Esophagus muscularis mucosa (tissue), 4 donors: ENCODE measurements around the gene PRTN3. TPM values are rescaled to one million over a fixed set of nuclear protein-coding genes. Genes with fewer than 3 reads are reported as not detected.
"Not testable (repeated sequence)": the region's sequence is repeated elsewhere in the genome, so short reads cannot be mapped to it uniquely, and the experiment has no call there.

Experiments used
- DNase-seq: peaks from one replicate; pipeline ENCODE4 v3.0.0-alpha.2; 2017; ENCODE audit errors: extremely low spot score
- H3K27ac ChIP-seq, 4 donors: fragments of 200-600 bp; sonication (generic); replicated peaks in 1 of 4; 1 replicate in 3 of 4; 2 replicates in 1 of 4; pipeline ENCODE4 v1.5.1; 2016 to 2019; ENCODE audit warnings: mild to moderate bottlenecking in 1 of 4
- H3K27me3 ChIP-seq, 4 donors: fragments of 200-600 bp; sonication (generic); one replicate each; pipeline versions ENCODE4 v1.5.1 to v1.6.0; 2016 to 2019
- H3K36me3 ChIP-seq, 4 donors: fragments of 200-600 bp; sonication (generic); one replicate each; pipeline ENCODE4 v1.5.1; 2016 to 2019
- H3K4me1 ChIP-seq, 4 donors: fragments of 200-600 bp; sonication (generic); one replicate each; pipeline ENCODE4 v1.5.1; 2016 to 2019
- H3K4me3 ChIP-seq, 4 donors: fragments of 200-600 bp; sonication (generic); 1 replicate in 2 of 4; 2 replicates in 2 of 4; pipeline ENCODE4 v1.5.1; 2016 to 2019; ENCODE audit warnings: mild to moderate bottlenecking in 4 of 4, moderate library complexity in 1 of 4
- H3K9me3 ChIP-seq, 4 donors: fragments of 200-600 bp; sonication (generic); 1 replicate in 3 of 4; 2 replicates in 1 of 4; pipeline ENCODE4 v1.5.1; 2016 to 2019
- CTCF ChIP-seq, 3 experiments: fragments of 200-600 bp in 2 of 3; fragments of 450-650 bp in 1 of 3; sonication (generic) in 2 of 3; IDR thresholded peaks; one replicate each; pipeline ENCODE4 v1.5.1; 2017 to 2019; ENCODE audit warnings: antibody characterized with exemption in 3 of 3, mild to moderate bottlenecking in 2 of 3, moderate library complexity in 1 of 3
- EP300 ChIP-seq: sonication (generic); formaldehyde crosslinking; IDR thresholded peaks from one replicate; pipeline ENCODE4 v1.6.1; 2017; ENCODE audit warnings: antibody characterized with exemption
- POLR2A ChIP-seq: fragments of 450-650 bp; IDR thresholded peaks from one replicate; pipeline ENCODE4 v1.6.1; 2017; ENCODE audit warnings: antibody characterized with exemption, moderate library complexity, mild to moderate bottlenecking, low read depth
- POLR2AphosphoS5 ChIP-seq, 2 donors: sonication (generic); formaldehyde crosslinking; IDR thresholded peaks; one replicate each; pipeline ENCODE4 v1.6.1; 2017; ENCODE audit warnings: antibody characterized with exemption in 2 of 2
- WGBS: methylation state at CpG from one replicate; pipeline ENCODE4 v1.1.5; 2018; 5-methylcytosine and 5-hydroxymethylcytosine counted together
- intact Hi-C: fragments of 100-400 bp; cut with DNase I; formaldehyde crosslinking; loops from one replicate; pipeline ENCODE4 v1.15.1; 2023
- total RNA-seq, 4 donors: library from RNA; depleted of rRNA; stranded (reverse); fragments of >200 nt; gene quantifications; one replicate each; pipeline versions ENCODE4 v1.1.0 to v1.2.1, GENCODE V29; 2016

PRTN3 gene
- total RNA-seq, 4 donors from 2014 or later: 1.2 TPM; not detected in 3

GRCh38 chr19:829129-829758 is 11.6 kb upstream of the PRTN3 start:
- TF ChIP-seq POLR2A: no peak
- TF ChIP-seq CTCF (IDR thresholded peaks at IDR 0.05): no peak
- no peak for TF ChIP-seq EP300
- no peak for TF ChIP-seq POLR2AphosphoS5 (IDR thresholded peaks at IDR 0.05)
- Histone ChIP-seq H3K4me3 (no peak overlapping the region), H3K4me1 (no peaks in the 10 kb centered on the region), H3K27me3 (peaks cover 0 to 67% (median 3%) of the 10 kb centered on the region in 4 donors), H3K9me3 (no peaks in the 10 kb centered on the region), H3K36me3 (no peaks in the 10 kb centered on the region), H3K27ac (no peak overlapping the region)
- no peak for DNase-seq
- WGBS: 78% methylated on average over 17 of the region's 18 CpGs
- intact Hi-C loops: no loop called here

- Histone ChIP-seq H3K9me3 (no peaks in the 10 kb centered on the region), H3K4me1 (no peaks in the 10 kb centered on the region), H3K27ac (no peak overlapping the region), H3K4me3 (no peak overlapping the region), H3K36me3 (no peaks in the 10 kb centered on the region), H3K27me3 (peaks cover 0 to 76% (median 3%) of the 10 kb centered on the region in 4 donors)
- no peak for DNase-seq
- 62% methylated on average over 37 of the region's 38 CpGs for WGBS
- intact Hi-C loops: no loop called here
- no peak for TF ChIP-seq CTCF (IDR thresholded peaks at IDR 0.05)
- no peak for TF ChIP-seq POLR2A
- TF ChIP-seq POLR2AphosphoS5 (IDR thresholded peaks at IDR 0.05): no peak
- no peak for TF ChIP-seq EP300
Observed at GRCh38 chr19:831407-832369, 9.1 kb upstream of the PRTN3 start.

GRCh38 chr19:834216-834615 is 6.6 kb upstream of the PRTN3 start:
- intact Hi-C loops: no loop called here
- peaks cover 0 to 79% (median 3%) of the 10 kb centered on the region in 4 donors for H3K27me3 ChIP-seq

GRCh38 chr19:835210-835810 is 5.5 kb upstream of the PRTN3 start:
- WGBS: 36% methylated on average over 18 of the region's 36 CpGs
- TF ChIP-seq CTCF (IDR thresholded peaks at IDR 0.05): no peak
- no peak for TF ChIP-seq EP300
- no peaks in the 10 kb centered on the region for H3K9me3 ChIP-seq
- peaks cover 0 to 80% (median 3%) of the 10 kb centered on the region in 4 donors for H3K27me3 ChIP-seq
- H3K27ac ChIP-seq: no peak overlapping the region
- no peaks in the 10 kb centered on the region for H3K4me1 ChIP-seq
- H3K4me3 ChIP-seq: no peak overlapping the region
- no peaks in the 10 kb centered on the region for H3K36me3 ChIP-seq
- DNase-seq: no peak
- intact Hi-C loops: no loop called here

More at GRCh38 chr19:834216-834615, 6.6 kb upstream of the PRTN3 start:
- no peak for DNase-seq
- WGBS: 69% methylated on average over 24 of the region's 24 CpGs
- Histone ChIP-seq H3K27ac (no peak overlapping the region), H3K4me1 (no peaks in the 10 kb centered on the region), H3K9me3 (no peaks in the 10 kb centered on the region), H3K36me3 (no peaks in the 10 kb centered on the region), H3K4me3 (no peak overlapping the region)
- TF ChIP-seq CTCF (IDR thresholded peaks at IDR 0.05) (no peak), EP300 (no peak), POLR2AphosphoS5 (IDR thresholded peaks at IDR 0.05) (no peak), POLR2A (no peak)

GRCh38 chr19:842802-843179 is 2.0 kb downstream of the PRTN3 start:
- Histone ChIP-seq H3K4me1 (peaks cover 12 to 25% (median 18%) of the 10 kb centered on the region in 4 donors), H3K4me3 (peak overlapping the region in 1 of 4 donors; percentile 31), H3K27me3 (peaks cover 0 to 97% (median 35%) of the 10 kb centered on the region in 4 donors)
- 82% methylated on average over 7 of the region's 7 CpGs for WGBS
- H3K9me3 ChIP-seq, H3K36me3 ChIP-seq, intact Hi-C loops, H3K27ac ChIP-seq, DNase-seq: not testable (repeated sequence)
